SK-N-SH treated with all-trans-retinoic acid at 6 μM for 48 hours (cell line): ENCODE data around the gene ASIC3.

Experiments
- ATAC-seq: fragments of 200-7000 bp; cut with Tn5 transposase; 3 replicates; pipeline ENCODE4 v1.9.1; 2020; ENCODE audit warnings: mild to moderate bottlenecking, moderate library complexity
- ARNTL ChIP-seq: fragments of 450-650 bp; formaldehyde crosslinking; IDR thresholded peaks from 2 replicates; pipeline ENCODE4 v1.5.0; 2020; ENCODE audit warnings: low read depth, mild to moderate bottlenecking, moderate library complexity, borderline replicate concordance
- BACH2 ChIP-seq: fragments of 250-450 bp; sonication (Bioruptor Pico); IDR thresholded peaks from 2 replicates; pipeline ENCODE4 v1.9.0; 2021; ENCODE audit warnings: mild to moderate bottlenecking, borderline replicate concordance
- CREB5 ChIP-seq: fragments of 250-450 bp; sonication (Bioruptor Pico); IDR thresholded peaks from 2 replicates; pipeline ENCODE4 v1.5.1; 2020; ENCODE audit warnings: low read depth, mild to moderate bottlenecking, moderate library complexity
- CSDC2 ChIP-seq: fragments of 250-450 bp; sonication (Bioruptor Pico); IDR thresholded peaks from 2 replicates; pipeline ENCODE4 v1.5.0; 2020; ENCODE audit warnings: mild to moderate bottlenecking, moderate library complexity
- ESRRG ChIP-seq: fragments of 250-450 bp; sonication (Bioruptor Pico); IDR thresholded peaks from 2 replicates; pipeline ENCODE4 v1.6.1; 2021; ENCODE audit warnings: mild to moderate bottlenecking
- GLIS3 ChIP-seq: fragments of 250-450 bp; sonication (Bioruptor Pico); IDR thresholded peaks from 2 replicates; pipeline ENCODE4 v1.5.0; 2020; ENCODE audit warnings: mild to moderate bottlenecking, moderate library complexity
- ISL1 ChIP-seq: fragments of 250-450 bp; sonication (Bioruptor Pico); IDR thresholded peaks from 2 replicates; pipeline ENCODE4 v2.1.2; 2022; ENCODE audit warnings: mild to moderate bottlenecking, moderate library complexity
- OSR1 ChIP-seq: fragments of 250-450 bp; sonication (Bioruptor Pico); IDR thresholded peaks from 2 replicates; pipeline ENCODE4 v1.8.0; 2022; ENCODE audit warnings: moderate library complexity, mild to moderate bottlenecking, inconsistent platforms
- PATZ1 ChIP-seq: fragments of 250-450 bp; sonication (Bioruptor Pico); IDR thresholded peaks from 2 replicates; pipeline ENCODE4 v1.8.0; 2020; ENCODE audit warnings: mild to moderate bottlenecking, moderate library complexity, borderline replicate concordance
- POU6F1 ChIP-seq: fragments of 250-450 bp; sonication (Bioruptor Pico); IDR thresholded peaks from 2 replicates; pipeline ENCODE4 v1.8.0; 2021; ENCODE audit warnings: low read depth, mild to moderate bottlenecking, moderate library complexity, borderline replicate concordance
- PPARA ChIP-seq: fragments of 250-450 bp; sonication (Bioruptor Pico); IDR thresholded peaks from 2 replicates; pipeline ENCODE4 v1.5.0; 2020; ENCODE audit warnings: mild to moderate bottlenecking, borderline replicate concordance
- RARB ChIP-seq: fragments of 250-450 bp; sonication (Bioruptor Pico); IDR thresholded peaks from 2 replicates; pipeline ENCODE4 v1.8.0; 2021; ENCODE audit warnings: mild to moderate bottlenecking, moderate library complexity
- SNAI2 ChIP-seq: fragments of 250-450 bp; sonication (Bioruptor Pico); IDR thresholded peaks from 2 replicates; pipeline ENCODE4 v1.5.0; 2020; ENCODE audit warnings: mild to moderate bottlenecking, moderate library complexity
- TCF4 ChIP-seq: fragments of 250-450 bp; sonication (Bioruptor Pico); IDR thresholded peaks from 2 replicates; pipeline ENCODE4 v1.8.0; 2021; ENCODE audit warnings: mild to moderate bottlenecking, moderate library complexity, borderline replicate concordance
- TOX ChIP-seq: fragments of 250-450 bp; sonication (Bioruptor Pico); IDR thresholded peaks from 2 replicates; pipeline ENCODE4 v1.8.0; 2021; ENCODE audit warnings: mild to moderate bottlenecking, moderate library complexity, borderline replicate concordance
- ZC3H10 ChIP-seq: fragments of 250-450 bp; sonication (Bioruptor Pico); IDR thresholded peaks from 2 replicates; pipeline ENCODE4 v1.5.1; 2021; ENCODE audit warnings: mild to moderate bottlenecking, moderate library complexity
- ZFP3 ChIP-seq: fragments of 250-450 bp; sonication (Bioruptor Pico); IDR thresholded peaks from 2 replicates; pipeline ENCODE4 v1.5.0; 2020; ENCODE audit warnings: mild to moderate bottlenecking, moderate library complexity
- ZFP30 ChIP-seq: fragments of 450-650 bp; formaldehyde crosslinking; IDR thresholded peaks from 2 replicates; pipeline ENCODE4 v1.5.0; 2022; ENCODE audit warnings: mild to moderate bottlenecking, moderate library complexity
- ZNF565 ChIP-seq: fragments of 450-650 bp; formaldehyde crosslinking; conservative IDR thresholded peaks from 2 replicates; pipeline ENCODE4 v1.5.0; 2020; ENCODE audit warnings: low read depth, mild to moderate bottlenecking, moderate library complexity
- ZNF70 ChIP-seq: fragments of 450-650 bp; formaldehyde crosslinking; IDR thresholded peaks from 2 replicates; pipeline ENCODE4 v1.5.0; 2020; ENCODE audit warnings: mild to moderate bottlenecking, moderate library complexity
- ZNF8 ChIP-seq: fragments of 450-650 bp; formaldehyde crosslinking; IDR thresholded peaks from 2 replicates; pipeline ENCODE4 v1.5.0; 2020; ENCODE audit warnings: mild to moderate bottlenecking, moderate library complexity
- TF ChIP-seq, protein P1 (sequence below): fragments of 250-450 bp; sonication (Bioruptor Pico); IDR thresholded peaks from 2 replicates; pipeline ENCODE4 v1.5.1; 2021; ENCODE audit warnings: mild to moderate bottlenecking, moderate library complexity
- TF ChIP-seq, protein P2 (sequence below): fragments of 250-450 bp; sonication (Bioruptor Pico); IDR thresholded peaks from 2 replicates; pipeline ENCODE4 v1.5.0; 2020; ENCODE audit warnings: mild to moderate bottlenecking, moderate library complexity

ASIC3 gene

GRCh38 chr7:151053751-151054150, 5.4 kb downstream of the ASIC3 start:
- TF ChIP-seq, protein P1, sequence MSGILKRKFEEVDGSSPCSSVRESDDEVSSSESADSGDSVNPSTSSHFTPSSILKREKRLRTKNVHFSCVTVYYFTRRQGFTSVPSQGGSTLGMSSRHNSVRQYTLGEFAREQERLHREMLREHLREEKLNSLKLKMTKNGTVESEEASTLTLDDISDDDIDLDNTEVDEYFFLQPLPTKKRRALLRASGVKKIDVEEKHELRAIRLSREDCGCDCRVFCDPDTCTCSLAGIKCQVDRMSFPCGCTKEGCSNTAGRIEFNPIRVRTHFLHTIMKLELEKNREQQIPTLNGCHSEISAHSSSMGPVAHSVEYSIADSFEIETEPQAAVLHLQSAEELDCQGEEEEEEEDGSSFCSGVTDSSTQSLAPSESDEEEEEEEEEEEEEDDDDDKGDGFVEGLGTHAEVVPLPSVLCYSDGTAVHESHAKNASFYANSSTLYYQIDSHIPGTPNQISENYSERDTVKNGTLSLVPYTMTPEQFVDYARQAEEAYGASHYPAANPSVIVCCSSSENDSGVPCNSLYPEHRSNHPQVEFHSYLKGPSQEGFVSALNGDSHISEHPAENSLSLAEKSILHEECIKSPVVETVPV (CRISPR knock-in tag): no peak
- TF ChIP-seq, protein P2, sequence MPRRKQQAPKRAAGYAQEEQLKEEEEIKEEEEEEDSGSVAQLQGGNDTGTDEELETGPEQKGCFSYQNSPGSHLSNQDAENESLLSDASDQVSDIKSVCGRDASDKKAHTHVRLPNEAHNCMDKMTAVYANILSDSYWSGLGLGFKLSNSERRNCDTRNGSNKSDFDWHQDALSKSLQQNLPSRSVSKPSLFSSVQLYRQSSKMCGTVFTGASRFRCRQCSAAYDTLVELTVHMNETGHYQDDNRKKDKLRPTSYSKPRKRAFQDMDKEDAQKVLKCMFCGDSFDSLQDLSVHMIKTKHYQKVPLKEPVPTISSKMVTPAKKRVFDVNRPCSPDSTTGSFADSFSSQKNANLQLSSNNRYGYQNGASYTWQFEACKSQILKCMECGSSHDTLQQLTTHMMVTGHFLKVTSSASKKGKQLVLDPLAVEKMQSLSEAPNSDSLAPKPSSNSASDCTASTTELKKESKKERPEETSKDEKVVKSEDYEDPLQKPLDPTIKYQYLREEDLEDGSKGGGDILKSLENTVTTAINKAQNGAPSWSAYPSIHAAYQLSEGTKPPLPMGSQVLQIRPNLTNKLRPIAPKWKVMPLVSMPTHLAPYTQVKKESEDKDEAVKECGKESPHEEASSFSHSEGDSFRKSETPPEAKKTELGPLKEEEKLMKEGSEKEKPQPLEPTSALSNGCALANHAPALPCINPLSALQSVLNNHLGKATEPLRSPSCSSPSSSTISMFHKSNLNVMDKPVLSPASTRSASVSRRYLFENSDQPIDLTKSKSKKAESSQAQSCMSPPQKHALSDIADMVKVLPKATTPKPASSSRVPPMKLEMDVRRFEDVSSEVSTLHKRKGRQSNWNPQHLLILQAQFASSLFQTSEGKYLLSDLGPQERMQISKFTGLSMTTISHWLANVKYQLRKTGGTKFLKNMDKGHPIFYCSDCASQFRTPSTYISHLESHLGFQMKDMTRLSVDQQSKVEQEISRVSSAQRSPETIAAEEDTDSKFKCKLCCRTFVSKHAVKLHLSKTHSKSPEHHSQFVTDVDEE (CRISPR knock-in tag): no peak
- TF ChIP-seq SNAI2 (CRISPR knock-in tag) (no peak), GLIS3 (no peak), OSR1 (CRISPR knock-in tag) (no peak), CREB5 (no peak), ZNF8 (CRISPR knock-in tag) (no peak), PATZ1 (CRISPR knock-in tag) (no peak), ZNF70 (no peak), ZFP30 (no peak), POU6F1 (no peak), ISL1 (CRISPR knock-in tag) (no peak)
- ATAC-seq: no peak

GRCh38 chr7:151056283-151056665, 7.9 kb downstream of the ASIC3 start:
- TF ChIP-seq ESRRG (no peak), TCF4 (CRISPR knock-in tag) (no peak), GLIS3 (no peak), OSR1 (CRISPR knock-in tag) (no peak), PATZ1 (CRISPR knock-in tag) (no peak), POU6F1 (no peak), RARB (CRISPR knock-in tag) (no peak), TOX (no peak), ZC3H10 (CRISPR knock-in tag) (no peak), ZFP30 (no peak), ZNF565 (CRISPR knock-in tag) (no peak), ARNTL (no peak), ISL1 (CRISPR knock-in tag) (no peak), PPARA (CRISPR knock-in tag) (no peak), ZNF70 (no peak), CSDC2 (CRISPR knock-in tag) (no peak), BACH2 (CRISPR knock-in tag) (no peak), ZFP3 (CRISPR knock-in tag) (no peak)
- TF ChIP-seq, protein P1 (CRISPR knock-in tag): no peak
- TF ChIP-seq, all 23 proteins: peak for 0
- ATAC-seq: no peak
